ENCODE results near the gene SLC39A7. TPM values are rescaled to one million over a fixed set of nuclear protein-coding genes. Genes with fewer than 3 reads are reported as not detected.

The SLC39A7 gene
- total and polyA plus RNA-seq, 2 of the 4 experiments (the other 2 are of a cell fraction) = 135 to 208 TPM

DNA sequence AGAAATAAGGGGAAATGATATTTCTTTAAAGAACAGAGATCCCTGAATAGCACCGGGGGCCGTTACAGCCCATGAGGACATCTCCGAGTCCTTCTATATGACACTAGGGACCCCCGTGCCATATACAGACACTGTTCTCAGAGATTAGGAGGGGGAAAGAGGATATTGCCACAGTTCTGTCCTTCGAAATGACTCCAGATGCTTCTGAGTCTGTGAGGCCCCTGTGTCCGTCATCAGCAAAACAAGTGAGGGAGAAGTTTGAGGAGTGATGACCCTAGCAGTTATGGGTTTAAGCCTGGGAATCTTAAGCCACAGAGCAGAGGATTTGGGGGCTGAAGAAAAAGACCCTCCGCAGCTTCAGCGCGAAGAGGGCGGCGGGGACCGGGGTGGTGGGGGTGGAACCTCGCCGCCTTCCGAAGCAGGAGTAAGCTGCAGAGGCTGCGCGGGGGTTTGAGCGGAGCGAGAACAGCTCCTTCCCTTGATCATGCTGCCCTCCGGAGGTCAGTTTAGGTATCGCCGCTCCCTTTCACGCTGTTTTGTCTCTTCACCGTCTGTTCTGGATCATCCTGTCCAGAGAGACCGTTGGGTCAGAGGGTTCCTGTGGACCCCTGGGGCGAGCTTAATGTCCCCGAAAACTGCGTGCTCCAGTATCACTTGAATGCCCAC, 47.4 kb downstream of the SLC39A7 start:
- ChIA-PET POLR2A (ENCODE audit: unreplicated experiment) (interaction anchor here (0.5 to 0.6 kb wide), 4 partner anchors 8 to 410 kb away, joined by 3 to 6 read pairs (median 4); no protein-coding TSS in a partner anchor), CTCF (interaction anchor here (0.6 to 1.4 kb wide), 10 partner anchors 10 to 232 kb away, joined by 3 to 6 read pairs (median 3); no protein-coding TSS in a partner anchor)
- Histone ChIP-seq H3K36me3 (ENCODE audit: control insufficient read depth, insufficient read depth, low read length) (peaks cover 8% of the 10 kb centered on the region; the same call in 1 of the 2 replicates), H3K9me3 (ENCODE audit: control insufficient read depth, insufficient read depth, low read length) (no peaks in the 10 kb centered on the region), H2BK120ac (ENCODE audit: low read depth, low read length) (peak overlapping the region; percentile 83), H4K91ac (ENCODE audit: insufficient read depth, low read depth, low read length) (peak overlapping the region; percentile 66), H2AK5ac (ENCODE audit: low read depth, low read length) (peak overlapping the region; percentile 58; the same call in 1 of the 2 replicates), H3K27me3 (ENCODE audit: control insufficient read depth, insufficient read depth, low read length) (peaks cover under 1% of the 10 kb centered on the region; the same call in 1 of the 2 replicates), H3K27ac (ENCODE audit: insufficient read depth, low read length) (peak overlapping the region; percentile 84), H2BK5ac (ENCODE audit: low read depth, low read length, poor library complexity, severe bottlenecking) (peak overlapping the region; percentile 81), H4K20me1 (ENCODE audit: insufficient read depth, low read length) (peaks cover 3% of the 10 kb centered on the region; the same call in 1 of the 2 replicates), H3K4me2 (ENCODE audit: low read depth, low read length) (peak overlapping the region; percentile 89), H2AK9ac (replicated peaks; ENCODE audit: low read depth, low read length, poor library complexity) (peak overlapping the region; percentile 97), H3K79me1 (ENCODE audit: low read depth in 1 of 2, low read length in 2 of 2) (peaks cover 0 to 24% of the 10 kb centered on the region in 2 experiments; a peak in 2 of 4 replicates), H3K4me1 (ENCODE audit: control insufficient read depth, insufficient read depth, low read length) (peaks cover 12% of the 10 kb centered on the region), H3K23ac (ENCODE audit: low read depth, low read length) (peak overlapping the region; percentile 95), H2BK20ac (ENCODE audit: low read depth, low read length) (peak overlapping the region; percentile 64), H4K8ac (ENCODE audit: low read depth in 2 of 2, low read length in 2 of 2) (peak overlapping the region; percentile 41 to 88), H3K14ac (replicated peaks; ENCODE audit: low read depth, low read length) (peak overlapping the region; percentile 88), H4K5ac (ENCODE audit: low read depth, low read length) (peak overlapping the region; percentile 47), H3K4ac (ENCODE audit: low read depth, low read length) (peak overlapping the region; percentile 92), H3K18ac (ENCODE audit: low read depth, low read length) (peak overlapping the region; percentile 86), H3K9ac (ENCODE audit: low read depth, low read length) (peak overlapping the region; percentile 82), H2BK15ac (ENCODE audit: low read depth, low read length) (peak overlapping the region; percentile 33; the same call in 1 of the 3 replicates), H3K4me3 (ENCODE audit: insufficient read depth, low read depth, low read length) (peak overlapping the region; percentile 46), H3K9me1 (ENCODE audit: insufficient read depth, low read length) (peaks cover 11% of the 10 kb centered on the region), H2AFZ (replicated peaks; ENCODE audit: low read length, poor library complexity) (peak overlapping the region; percentile 94), H3K56ac (ENCODE audit: extremely low read depth, insufficient read depth, low read length) (peak overlapping the region; percentile 69)
- dilution Hi-C loops (cut with HindIII; ENCODE audit: low sequenced_read_pairs, unreplicated experiment) = no loop called here
- WGBS, 2 experiments (ENCODE audit: extremely low coverage in 2 of 2, insufficient read length in 1 of 2) = 0% methylated on average over 4 of the region's 28 CpGs; no CpG with 5 or more reads in 1 of the 2 experiments
- peak; percentile 59 for ATAC-seq (ENCODE audit: low read depth)
- intact Hi-C loops (cut with micrococcal nuclease) = loop anchor here (1.0 to 5.0 kb wide), 8 partner anchors 47 to 361 kb away; partner anchors contain the start of genes RXRB and SLC39A7
- no TSS peak for BruUV-seq (replicated peaks)
- DNase-seq = peak; percentile 81
- in situ Hi-C loops (cut with MboI; ENCODE audit: low sequenced_read_pairs) = loop anchor here (5.0 to 10.0 kb wide), 3 partner anchors 86 to 231 kb away; no protein-coding TSS in a partner anchor
- TF ChIP-seq, protein P1, sequence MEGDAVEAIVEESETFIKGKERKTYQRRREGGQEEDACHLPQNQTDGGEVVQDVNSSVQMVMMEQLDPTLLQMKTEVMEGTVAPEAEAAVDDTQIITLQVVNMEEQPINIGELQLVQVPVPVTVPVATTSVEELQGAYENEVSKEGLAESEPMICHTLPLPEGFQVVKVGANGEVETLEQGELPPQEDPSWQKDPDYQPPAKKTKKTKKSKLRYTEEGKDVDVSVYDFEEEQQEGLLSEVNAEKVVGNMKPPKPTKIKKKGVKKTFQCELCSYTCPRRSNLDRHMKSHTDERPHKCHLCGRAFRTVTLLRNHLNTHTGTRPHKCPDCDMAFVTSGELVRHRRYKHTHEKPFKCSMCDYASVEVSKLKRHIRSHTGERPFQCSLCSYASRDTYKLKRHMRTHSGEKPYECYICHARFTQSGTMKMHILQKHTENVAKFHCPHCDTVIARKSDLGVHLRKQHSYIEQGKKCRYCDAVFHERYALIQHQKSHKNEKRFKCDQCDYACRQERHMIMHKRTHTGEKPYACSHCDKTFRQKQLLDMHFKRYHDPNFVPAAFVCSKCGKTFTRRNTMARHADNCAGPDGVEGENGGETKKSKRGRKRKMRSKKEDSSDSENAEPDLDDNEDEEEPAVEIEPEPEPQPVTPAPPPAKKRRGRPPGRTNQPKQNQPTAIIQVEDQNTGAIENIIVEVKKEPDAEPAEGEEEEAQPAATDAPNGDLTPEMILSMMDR (conservative IDR thresholded peaks at IDR 0.05; ENCODE audit: low read depth, low read length) = peak; percentile 96
- TF ChIP-seq BHLHE40 (IDR thresholded peaks at IDR 0.05; ENCODE audit: low read depth, low read length) (no peak), FOS (IDR thresholded peaks at IDR 0.05; ENCODE audit: low read depth, low read length) (no peak), RCOR1 (IDR thresholded peaks at IDR 0.05; ENCODE audit: insufficient replicate concordance, low read length) (no peak), MXI1 (IDR thresholded peaks at IDR 0.05; ENCODE audit: borderline replicate concordance, low read depth, low read length) (peak; percentile 54; the same call in 1 of the 2 replicates), RAD21 (IDR thresholded peaks at IDR 0.05; ENCODE audit: low read length) (peak; percentile 97), MAZ (IDR thresholded peaks at IDR 0.05; ENCODE audit: borderline replicate concordance, low read depth, low read length) (peak; percentile 68; the same call in 1 of the 2 replicates), RFX5 (IDR thresholded peaks at IDR 0.05; ENCODE audit: low read depth, low read length) (no peak), NFE2L2 (IDR thresholded peaks at IDR 0.05; ENCODE audit: low read depth, low read length) (peak; percentile 12; the same call in 1 of the 2 replicates), CEBPB (IDR thresholded peaks at IDR 0.05; ENCODE audit: low read depth, low read length) (no peak), CHD1 (IDR thresholded peaks at IDR 0.05; ENCODE audit: low read depth, low read length) (no peak), MAFK (IDR thresholded peaks at IDR 0.05; ENCODE audit: low read depth, low read length) (no peak; the same call in 1 of the 2 replicates), POLR2A (IDR thresholded peaks at IDR 0.05; ENCODE audit: low read depth, low read length) (peak; percentile 20; the same call in 1 of the 2 replicates)
- TF ChIP-seq, protein P2, sequence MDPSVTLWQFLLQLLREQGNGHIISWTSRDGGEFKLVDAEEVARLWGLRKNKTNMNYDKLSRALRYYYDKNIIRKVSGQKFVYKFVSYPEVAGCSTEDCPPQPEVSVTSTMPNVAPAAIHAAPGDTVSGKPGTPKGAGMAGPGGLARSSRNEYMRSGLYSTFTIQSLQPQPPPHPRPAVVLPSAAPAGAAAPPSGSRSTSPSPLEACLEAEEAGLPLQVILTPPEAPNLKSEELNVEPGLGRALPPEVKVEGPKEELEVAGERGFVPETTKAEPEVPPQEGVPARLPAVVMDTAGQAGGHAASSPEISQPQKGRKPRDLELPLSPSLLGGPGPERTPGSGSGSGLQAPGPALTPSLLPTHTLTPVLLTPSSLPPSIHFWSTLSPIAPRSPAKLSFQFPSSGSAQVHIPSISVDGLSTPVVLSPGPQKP (IDR thresholded peaks at IDR 0.05; ENCODE audit: borderline replicate concordance, low read depth, low read length) = no peak

All from IMR-90 (cell line).